Measurements from ENCODE around the gene C6.

The C6 gene

DNA sequence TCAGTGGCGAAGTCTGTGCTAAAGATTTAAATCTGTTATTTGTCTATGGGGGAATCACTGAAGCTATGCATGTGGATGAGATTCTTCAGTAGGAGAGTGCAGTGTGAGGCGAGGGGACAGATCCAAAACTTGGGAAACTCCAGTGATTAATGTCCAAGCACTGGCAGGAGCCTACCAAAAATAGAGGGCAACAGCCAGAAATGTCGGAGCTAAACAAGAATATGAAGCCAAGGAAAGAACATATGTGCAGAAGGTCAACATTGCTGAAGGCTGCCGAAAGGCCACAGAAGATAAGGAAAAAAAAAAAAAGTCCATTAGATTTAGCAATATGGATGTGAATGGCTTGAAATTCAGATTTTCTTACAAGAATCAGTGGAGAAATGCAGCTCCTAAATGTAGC lies 61.8 kb downstream of the C6 start:
- TF ChIP-seq, protein P1, sequence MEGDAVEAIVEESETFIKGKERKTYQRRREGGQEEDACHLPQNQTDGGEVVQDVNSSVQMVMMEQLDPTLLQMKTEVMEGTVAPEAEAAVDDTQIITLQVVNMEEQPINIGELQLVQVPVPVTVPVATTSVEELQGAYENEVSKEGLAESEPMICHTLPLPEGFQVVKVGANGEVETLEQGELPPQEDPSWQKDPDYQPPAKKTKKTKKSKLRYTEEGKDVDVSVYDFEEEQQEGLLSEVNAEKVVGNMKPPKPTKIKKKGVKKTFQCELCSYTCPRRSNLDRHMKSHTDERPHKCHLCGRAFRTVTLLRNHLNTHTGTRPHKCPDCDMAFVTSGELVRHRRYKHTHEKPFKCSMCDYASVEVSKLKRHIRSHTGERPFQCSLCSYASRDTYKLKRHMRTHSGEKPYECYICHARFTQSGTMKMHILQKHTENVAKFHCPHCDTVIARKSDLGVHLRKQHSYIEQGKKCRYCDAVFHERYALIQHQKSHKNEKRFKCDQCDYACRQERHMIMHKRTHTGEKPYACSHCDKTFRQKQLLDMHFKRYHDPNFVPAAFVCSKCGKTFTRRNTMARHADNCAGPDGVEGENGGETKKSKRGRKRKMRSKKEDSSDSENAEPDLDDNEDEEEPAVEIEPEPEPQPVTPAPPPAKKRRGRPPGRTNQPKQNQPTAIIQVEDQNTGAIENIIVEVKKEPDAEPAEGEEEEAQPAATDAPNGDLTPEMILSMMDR (IDR thresholded peaks at IDR 0.05; ENCODE audit: borderline replicate concordance, control extremely low read depth, extremely low read depth, insufficient read depth, missing control alignments), result no peak
- in situ Hi-C loops (cut with MboI; ENCODE audit: low sequenced_read_pairs, unreplicated experiment), result no loop called here
- no peak for DNase-seq (ENCODE audit: low spot score)

DNA sequence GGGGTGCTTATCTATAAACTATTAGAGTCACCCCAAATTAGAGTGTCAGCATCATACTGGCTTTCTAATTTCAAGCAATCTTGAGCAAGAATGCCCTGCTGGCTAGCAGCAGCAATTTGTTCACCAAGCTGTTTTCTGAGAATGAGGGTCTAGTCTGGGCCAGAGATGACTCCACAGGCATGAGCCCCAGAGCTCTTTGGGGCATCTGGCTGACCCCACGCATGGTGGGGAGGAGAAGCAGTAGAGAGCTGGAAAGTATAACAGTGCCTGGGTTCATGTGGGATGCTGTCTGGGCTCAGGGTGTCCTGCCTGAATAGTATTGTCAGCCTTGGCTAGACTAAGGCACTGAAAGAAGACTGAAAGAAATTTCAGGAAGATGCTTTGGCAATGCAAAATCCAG lies 64.9 kb downstream of the C6 start:
- in situ Hi-C loops (cut with MboI; ENCODE audit: low sequenced_read_pairs, unreplicated experiment), result no loop called here
- no peak for DNase-seq (ENCODE audit: low spot score)
- TF ChIP-seq, protein P1 (IDR thresholded peaks at IDR 0.05; ENCODE audit: borderline replicate concordance, control extremely low read depth, extremely low read depth, insufficient read depth, missing control alignments), result no peak

- in situ Hi-C loops (cut with MboI; ENCODE audit: low sequenced_read_pairs, unreplicated experiment), result no loop called here
- TF ChIP-seq, protein P1 (IDR thresholded peaks at IDR 0.05; ENCODE audit: borderline replicate concordance, control extremely low read depth, extremely low read depth, insufficient read depth, missing control alignments), result no peak
- no peak for DNase-seq (ENCODE audit: low spot score)
Observed at GRCh38 chr5:41145306-41145705, 68.0 kb downstream of the C6 start.

DNA sequence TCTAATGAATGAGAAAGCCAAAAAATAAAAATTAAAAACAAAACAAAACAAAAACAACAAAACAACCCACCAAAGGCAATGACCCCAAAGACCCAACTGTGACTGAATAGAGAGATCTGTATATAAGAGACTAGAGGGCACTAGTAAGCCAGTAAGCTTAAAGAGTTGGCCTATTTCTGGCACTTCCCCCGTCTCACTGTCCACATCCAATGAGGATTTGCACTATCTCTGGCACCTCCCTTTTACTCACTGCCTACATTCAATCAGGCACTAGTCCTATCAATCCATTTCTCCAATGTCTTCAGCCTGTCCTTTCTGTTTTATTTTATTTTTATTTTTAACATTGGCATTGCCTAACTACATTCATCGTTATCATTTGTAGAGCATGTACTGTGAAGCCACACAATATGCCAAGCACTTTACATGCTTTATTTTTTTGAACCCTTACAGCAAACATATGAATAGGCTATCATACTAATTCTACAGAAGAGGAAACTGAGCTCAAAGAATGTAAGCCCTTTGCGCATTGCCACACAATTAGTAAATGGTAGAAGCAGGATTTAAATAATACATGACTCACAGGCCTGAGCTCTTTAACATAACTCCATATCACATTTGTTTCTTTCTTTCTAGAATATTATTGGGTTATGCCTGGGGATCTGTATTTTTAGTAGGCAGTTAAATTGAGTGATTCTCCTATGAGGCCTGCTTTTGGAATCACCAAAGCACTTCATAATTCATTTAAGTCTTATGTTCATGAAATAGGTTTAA lies 70.0 kb downstream of the C6 start:
- in situ Hi-C loops (cut with MboI; ENCODE audit: low sequenced_read_pairs, unreplicated experiment), result no loop called here
- DNase-seq (ENCODE audit: low spot score), result no peak

DNA sequence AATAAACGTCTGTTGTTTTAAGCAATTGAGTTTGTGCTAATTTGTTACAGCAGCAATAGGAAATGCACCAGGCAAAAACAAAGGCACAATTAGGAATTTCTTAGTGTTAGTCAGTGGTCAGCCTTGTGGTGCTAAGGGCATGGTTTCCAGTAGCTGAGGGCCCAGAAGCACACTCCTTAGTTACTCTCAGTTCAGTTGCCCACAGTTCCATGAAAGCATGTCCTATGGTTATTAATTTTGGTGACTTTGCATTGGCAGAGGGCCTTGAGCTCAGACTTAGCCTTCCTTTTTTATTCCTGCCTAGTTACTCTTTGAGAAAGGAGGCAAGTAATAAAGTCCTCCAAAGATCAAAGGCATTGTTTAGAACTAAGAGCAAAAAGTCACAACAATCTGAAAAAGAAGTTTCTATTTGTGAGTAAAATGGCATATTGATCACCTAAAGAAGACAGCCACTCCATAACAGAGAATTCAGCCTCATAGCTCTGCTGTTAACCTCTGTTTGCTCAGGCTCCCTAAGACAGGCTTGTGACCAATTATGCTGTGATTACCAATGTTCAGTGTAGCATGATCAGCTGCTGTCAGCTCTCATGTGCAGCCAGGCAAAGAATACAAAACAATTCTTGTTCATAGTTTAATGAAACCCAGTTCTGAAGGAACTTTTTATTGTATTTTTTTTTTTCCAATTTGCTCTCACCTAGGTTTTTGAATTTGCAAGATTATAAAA lies 85.2 kb downstream of the C6 start:
- in situ Hi-C loops (cut with MboI; ENCODE audit: low sequenced_read_pairs, unreplicated experiment), result no loop called here

More for the DNA sequence above, 70.0 kb downstream of the C6 start:
- TF ChIP-seq, protein P1 (IDR thresholded peaks at IDR 0.05; ENCODE audit: borderline replicate concordance, control extremely low read depth, extremely low read depth, insufficient read depth, missing control alignments), result no peak

DNA sequence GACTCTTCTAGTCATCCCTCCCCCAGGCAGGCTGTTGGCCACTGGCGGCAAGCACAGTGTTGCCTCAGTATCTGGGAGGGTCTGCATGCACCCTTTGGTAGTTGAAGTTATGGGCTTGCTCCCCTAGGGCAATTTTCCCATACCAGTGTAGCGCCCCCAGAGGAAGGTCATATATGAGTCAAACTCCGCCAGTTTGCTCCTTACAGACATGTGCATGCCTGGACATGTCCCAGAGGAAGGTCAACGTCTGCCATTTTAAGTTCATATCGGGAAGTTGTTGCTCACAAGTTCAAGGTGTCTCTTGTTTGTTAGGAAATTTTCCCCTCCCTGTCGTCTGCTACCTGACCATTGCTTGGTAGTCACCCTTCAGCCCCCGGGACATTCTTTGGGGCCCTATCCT lies 90.9 kb downstream of the C6 start:
- in situ Hi-C loops (cut with MboI; ENCODE audit: low sequenced_read_pairs, unreplicated experiment), result no loop called here
- TF ChIP-seq, protein P1 (IDR thresholded peaks at IDR 0.05; ENCODE audit: borderline replicate concordance, control extremely low read depth, extremely low read depth, insufficient read depth, missing control alignments), result no peak
- no peak for DNase-seq (ENCODE audit: low spot score)

More for the DNA sequence above, 85.2 kb downstream of the C6 start:
- DNase-seq (ENCODE audit: low spot score), result no peak
- TF ChIP-seq, protein P1 (IDR thresholded peaks at IDR 0.05; ENCODE audit: borderline replicate concordance, control extremely low read depth, extremely low read depth, insufficient read depth, missing control alignments), result no peak

Data from GM13976 (cell line).